ENCODE data around the gene TNFRSF19. TPM values are rescaled to one million over a fixed set of nuclear protein-coding genes. Genes with fewer than 3 reads are reported as not detected.

TNFRSF19 gene
- total and polyA plus RNA-seq, 2 of the 8 experiments (the other 6 are each of a cell fraction or from before 2014, with no cell fraction given), result 0.50 to 0.95 TPM

- no peak overlapping the region for H2BK120ac ChIP-seq (replicated peaks; ENCODE audit: low read depth, low read length)
- peaks cover 0 to 15% (median 5%) of the 10 kb centered on the region in 4 experiments; a peak in 5 of 7 replicates for H3K4me1 ChIP-seq (replicated peaks in 1 of 4; ENCODE audit: control insufficient read depth in 3 of 4, insufficient read depth in 4 of 4, low read length in 3 of 4)
- H4K20me1 ChIP-seq (replicated peaks in 1 of 2; ENCODE audit: control insufficient read depth in 1 of 2, insufficient read depth in 2 of 2, low read length in 2 of 2), result no peaks in the 10 kb centered on the region
- no peak overlapping the region for H3K9ac ChIP-seq (replicated peaks in 1 of 4; ENCODE audit: extremely low read depth in 1 of 4, low read depth in 3 of 4, low read length in 3 of 4)
- no peaks in the 10 kb centered on the region for H3K36me3 ChIP-seq (ENCODE audit: control insufficient read depth in 2 of 4, insufficient read depth in 4 of 4, low read length in 3 of 4)
- H4K5ac ChIP-seq (ENCODE audit: insufficient read length, low read depth, low read length), result no peak overlapping the region
- no peak overlapping the region for H4K8ac ChIP-seq (ENCODE audit: extremely low read depth, insufficient read depth, low read length)
- no peak overlapping the region for H3K4ac ChIP-seq (replicated peaks; ENCODE audit: insufficient read length, low read depth, low read length)
- no peak overlapping the region for H2AFZ ChIP-seq (ENCODE audit: low read length)
- H3K14ac ChIP-seq (ENCODE audit: insufficient read length), result no peak overlapping the region
- no peak overlapping the region for H2BK5ac ChIP-seq (ENCODE audit: low read depth, low read length)
- TF ChIP-seq CTCF (IDR thresholded peaks at IDR 0.05; ENCODE audit: control extremely low read depth in 1 of 3, insufficient read depth in 1 of 3, low read depth in 1 of 3, low read length in 3 of 3), result no peak
- no peak for TF ChIP-seq EGR1 (IDR thresholded peaks at IDR 0.05; ENCODE audit: borderline replicate concordance, low read depth, low read length)
- no peak for TF ChIP-seq SAP30 (IDR thresholded peaks at IDR 0.05; ENCODE audit: insufficient read depth, insufficient replicate concordance, low read length)
- no peak for TF ChIP-seq KDM4A (IDR thresholded peaks at IDR 0.05; ENCODE audit: low read depth, low read length, severe bottlenecking)
- no peak for TF ChIP-seq CBX5 (IDR thresholded peaks at IDR 0.05; ENCODE audit: low read depth, low read length)
- no peaks in the 10 kb centered on the region for H3K27me3 ChIP-seq (replicated peaks in 1 of 4; ENCODE audit: control insufficient read depth in 3 of 4, extremely low read depth in 1 of 4, insufficient read depth in 3 of 4, low read length in 3 of 4)
- no peaks in the 10 kb centered on the region for H3K23me2 ChIP-seq (ENCODE audit: low read depth, low read length)
- no peak overlapping the region for H3K18ac ChIP-seq (ENCODE audit: extremely low read depth, low read length)
- no peaks in the 10 kb centered on the region for H3K79me1 ChIP-seq (ENCODE audit: low read depth, low read length)
- CTCF ChIA-PET (ENCODE audit: partially characterized antibody), result interaction anchor here (1.1 to 1.2 kb wide), 2 partner anchors 13 to 22 kb away, joined by 3 read pairs; no protein-coding TSS in a partner anchor
- POLR2A ChIA-PET (ENCODE audit: partially characterized antibody), result no interaction called here
- H3K23ac ChIP-seq (ENCODE audit: insufficient read length), result no peak overlapping the region
- no peak for DNase-seq (ENCODE audit: low read depth in 1 of 2, low spot score in 2 of 2)
- no peaks in the 10 kb centered on the region for H3K79me2 ChIP-seq (ENCODE audit: control insufficient read depth in 1 of 2, insufficient read depth in 2 of 2, low read length in 2 of 2)
- 0 out of 4 replicates have a peak, but pooled peaks cover 0 to 2% of the 10 kb centered on the region in 2 experiments for H3K9me3 ChIP-seq (ENCODE audit: insufficient read depth in 2 of 2, low read depth in 1 of 2, low read length in 1 of 2)
- H2BK12ac ChIP-seq (ENCODE audit: low read depth, low read length), result no peak overlapping the region
- no peak overlapping the region for H3K56ac ChIP-seq (replicated peaks; ENCODE audit: insufficient read length, low read depth, low read length)
- H2BK20ac ChIP-seq (ENCODE audit: low read length), result no peak overlapping the region
- no peak overlapping the region for H4K91ac ChIP-seq (replicated peaks; ENCODE audit: insufficient read length, low read length)
- 81% methylated on average over 4 of the region's 4 CpGs; no CpG with 5 or more reads in 1 of the 2 experiments for WGBS, 2 experiments (ENCODE audit: extremely low coverage in 1 of 2, insufficient coverage in 1 of 2, insufficient read length in 1 of 2, insufficient replicate concordance in 2 of 2, low coverage in 1 of 2, low lambda C conversion rate in 2 of 2, missing lambda C conversion rate in 1 of 2)
- H2BK15ac ChIP-seq (ENCODE audit: low read length), result no peak overlapping the region
- H3K4me2 ChIP-seq (ENCODE audit: insufficient read depth in 1 of 2, low read depth in 2 of 2, low read length in 2 of 2), result no peak overlapping the region; a peak in 1 of 4 replicates
- H3K27ac ChIP-seq (ENCODE audit: low read depth, low read length), result no peak overlapping the region
- no peak overlapping the region for H2AK5ac ChIP-seq (ENCODE audit: low read depth, low read length)
- H3K4me3 ChIP-seq (ENCODE audit: extremely low read depth in 1 of 4, insufficient read depth in 2 of 4, low read depth in 3 of 4, low read length in 4 of 4), result no peak overlapping the region
- FAIRE-seq, result no peak
Measured at GRCh38 chr13:23643338-23644125, 73.3 kb downstream of the TNFRSF19 start.
